GM10847 (cell line): ENCODE measurements around the gene SPIN1.

Experiments
- POLR2A ChIP-seq: IDR thresholded peaks from 2 replicates; pipeline ENCODE4 v1.6.1; 2011; ENCODE audit not compliant: insufficient read length; ENCODE audit errors: extremely low read depth

SPIN1 gene

DNA sequence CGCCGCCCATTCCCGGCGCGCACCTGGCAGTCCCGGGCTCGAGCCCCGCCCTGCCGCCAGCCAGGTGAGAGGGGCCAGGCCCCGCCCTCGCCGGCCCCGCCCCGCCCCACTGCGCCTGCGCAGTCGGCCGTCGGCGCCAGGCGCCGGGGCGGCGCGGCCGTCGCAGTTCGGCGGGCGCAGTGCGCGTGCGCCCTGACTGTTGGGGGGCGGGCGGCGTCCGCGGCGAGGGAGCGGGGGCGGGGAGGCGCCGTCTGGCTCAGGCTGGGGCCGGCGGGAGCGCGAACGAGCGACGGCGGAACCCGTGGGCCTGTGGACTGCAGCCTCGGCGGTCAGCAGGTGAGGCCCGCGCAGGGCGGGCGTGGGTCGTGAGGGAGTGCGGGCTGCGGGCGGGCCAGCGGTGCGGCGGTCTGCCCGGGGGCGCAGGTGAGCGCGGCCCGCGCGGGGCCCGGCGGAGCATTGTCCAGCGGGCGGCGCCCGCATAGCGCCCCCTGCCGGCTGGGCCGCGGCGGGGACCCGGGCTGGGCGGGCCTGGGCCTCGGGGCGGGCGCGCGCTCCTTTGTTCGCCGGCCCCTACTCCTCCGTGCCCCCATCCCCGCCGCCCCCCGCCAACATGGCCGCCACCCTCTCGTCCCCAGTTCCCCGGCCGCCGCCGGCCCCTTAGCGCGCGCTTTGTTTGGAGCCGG is at the start of gene SPIN1:
TSS of gene SPIN1 (plus strand) at position 242 of the 683 bp plus-strand sequence. CDS start 38,096 bp downstream, outside the sequence.
- peak; percentile 35 for TF ChIP-seq POLR2A

- no peak for TF ChIP-seq POLR2A
Observed at GRCh38 chr9:88339317-88339716, 48.9 kb upstream of the SPIN1 start.

DNA sequence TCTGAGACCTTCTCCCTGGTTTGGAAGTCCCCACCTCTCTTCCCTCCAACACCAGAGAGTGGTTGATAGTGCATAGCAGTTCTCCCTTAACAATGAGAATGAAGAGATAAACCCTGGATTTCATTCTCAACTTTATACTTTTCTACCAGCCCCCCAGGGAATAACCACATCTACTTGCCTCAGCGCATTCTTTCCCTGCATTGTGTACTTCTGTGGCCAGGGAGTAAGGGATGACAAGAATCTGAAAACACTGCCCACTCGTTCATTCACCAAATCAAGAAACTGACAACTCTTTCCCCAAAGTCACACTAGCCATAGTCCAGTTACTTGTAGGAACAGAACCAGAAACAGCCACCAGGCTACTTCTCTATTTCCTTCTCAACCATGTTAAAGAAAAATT is 46.0 kb upstream of the SPIN1 start:
- TF ChIP-seq POLR2A, result no peak

DNA sequence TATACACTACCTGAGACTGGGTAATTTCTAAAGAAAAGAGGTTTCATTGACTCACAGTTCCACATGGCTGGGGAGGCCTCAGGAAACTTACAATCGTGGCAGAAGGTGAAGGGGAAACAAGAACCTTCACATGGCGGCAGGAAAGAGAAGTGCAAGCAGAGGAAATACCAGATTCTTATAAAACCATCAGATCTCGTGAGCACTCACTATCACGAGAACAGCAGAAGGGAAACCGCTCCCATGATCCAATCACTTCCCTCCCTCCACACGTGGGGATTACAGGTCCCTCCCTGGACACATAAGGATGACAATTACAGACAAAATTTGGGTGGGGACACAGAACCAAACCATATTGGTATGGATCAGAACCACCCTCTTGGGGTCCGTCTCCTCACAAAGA is 44.2 kb upstream of the SPIN1 start:
- TF ChIP-seq POLR2A, result no peak

DNA sequence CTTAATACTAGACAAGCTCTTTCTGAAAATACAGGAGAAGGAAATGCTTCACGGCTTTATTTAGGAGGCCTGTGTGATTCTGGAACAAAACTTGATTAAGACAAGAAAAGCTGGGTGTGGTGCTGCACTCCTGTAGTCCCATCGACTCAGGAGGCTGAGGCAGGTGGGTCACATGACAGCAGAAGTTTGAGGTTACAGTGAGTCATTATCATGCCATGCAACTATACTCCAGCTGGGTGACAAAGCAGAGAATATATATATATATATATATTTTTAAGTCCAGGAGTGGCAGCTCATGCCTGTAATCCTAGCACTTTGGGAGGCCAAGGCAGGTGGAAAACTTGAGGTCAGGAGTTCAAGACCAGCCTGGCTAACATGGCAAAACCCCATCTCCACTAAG is 33.1 kb upstream of the SPIN1 start:
- no peak for TF ChIP-seq POLR2A

GRCh38 chr9:88358723-88359122 is 29.5 kb upstream of the SPIN1 start:
- no peak for TF ChIP-seq POLR2A

DNA sequence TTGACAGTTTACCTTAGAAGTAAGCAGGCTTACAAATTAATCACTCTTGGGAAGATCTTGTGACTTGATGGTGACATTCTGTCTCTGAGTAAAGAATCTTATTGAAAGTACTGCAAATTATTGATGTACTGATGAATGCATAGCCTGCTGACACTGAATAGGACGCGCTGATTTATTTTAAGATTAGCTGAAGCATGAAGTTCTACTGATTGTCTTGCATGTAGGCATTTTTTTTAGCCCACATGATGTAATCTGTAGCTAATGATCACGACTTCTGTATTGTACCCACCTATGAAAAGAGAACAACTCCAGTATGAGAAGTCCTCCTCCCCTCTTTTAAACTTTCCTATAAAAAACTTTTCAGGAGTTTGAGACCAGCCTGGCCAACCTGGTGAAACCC is 28.3 kb upstream of the SPIN1 start:
- TF ChIP-seq POLR2A, result no peak

GRCh38 chr9:88362681-88363080 is 25.6 kb upstream of the SPIN1 start:
- no peak for TF ChIP-seq POLR2A

GRCh38 chr9:88363661-88364060 is 24.6 kb upstream of the SPIN1 start:
- no peak for TF ChIP-seq POLR2A

GRCh38 chr9:88364706-88365105 is 23.5 kb upstream of the SPIN1 start:
- no peak for TF ChIP-seq POLR2A

GRCh38 chr9:88370346-88370745 is 17.9 kb upstream of the SPIN1 start:
- TF ChIP-seq POLR2A, result no peak

GRCh38 chr9:88372103-88372654 is 16.1 kb upstream of the SPIN1 start:
- TF ChIP-seq POLR2A, result no peak

DNA sequence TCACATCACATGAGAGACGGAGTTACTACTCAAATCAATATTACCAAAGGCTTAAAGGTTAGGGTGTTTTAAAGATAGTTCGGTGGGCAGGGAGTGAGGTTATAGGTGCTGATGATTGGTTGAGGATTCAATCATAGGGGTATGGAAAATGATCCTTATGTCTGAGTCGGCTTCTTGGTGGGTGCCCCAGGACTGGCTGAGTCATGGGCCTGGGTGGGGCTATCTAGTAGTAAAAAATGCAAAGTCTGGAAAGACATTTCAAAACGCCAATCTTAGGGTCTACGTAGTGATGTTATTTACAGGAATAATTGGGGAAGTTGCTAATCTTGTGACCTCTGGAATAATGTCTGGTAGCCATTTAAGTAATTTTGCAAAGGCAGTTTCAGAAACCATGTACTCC is 15.2 kb upstream of the SPIN1 start:
- no peak for TF ChIP-seq POLR2A

GRCh38 chr9:88378317-88378716 is 9.9 kb upstream of the SPIN1 start:
- TF ChIP-seq POLR2A, result no peak

- no peak for TF ChIP-seq POLR2A
Observed at GRCh38 chr9:88379352-88379751, 8.9 kb upstream of the SPIN1 start.

DNA sequence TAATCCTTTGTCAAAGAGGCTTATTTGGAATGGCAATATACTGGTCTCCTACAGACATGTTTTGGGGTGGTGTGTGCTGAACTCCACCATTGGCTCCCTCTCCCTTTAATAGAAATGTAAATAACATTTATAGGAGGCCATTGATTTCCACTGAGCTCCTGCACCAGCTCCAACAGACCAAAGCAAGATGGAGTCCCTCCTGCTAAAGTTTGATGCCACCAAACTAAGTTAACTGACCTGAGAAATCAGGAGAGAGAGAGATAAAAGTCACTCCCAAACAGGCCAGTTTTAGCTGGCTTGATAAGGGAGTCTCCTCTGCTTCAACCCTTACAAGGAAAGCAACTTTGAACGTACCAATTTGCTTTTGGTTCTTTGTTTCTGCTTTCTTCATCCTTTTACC is 8.1 kb upstream of the SPIN1 start:
- TF ChIP-seq POLR2A, result no peak

GRCh38 chr9:88383176-88383575 is 5.1 kb upstream of the SPIN1 start:
- TF ChIP-seq POLR2A, result no peak
